ENCODE results near the gene DNAJC19.
A peak's percentile ranks its signal among the peaks of the same experiment; 100 is the strongest.
"Not testable (repeated sequence)": the region's sequence is repeated elsewhere in the genome, so short reads cannot be mapped to it uniquely, and the experiment has no call there.

The DNAJC19 gene

DNA sequence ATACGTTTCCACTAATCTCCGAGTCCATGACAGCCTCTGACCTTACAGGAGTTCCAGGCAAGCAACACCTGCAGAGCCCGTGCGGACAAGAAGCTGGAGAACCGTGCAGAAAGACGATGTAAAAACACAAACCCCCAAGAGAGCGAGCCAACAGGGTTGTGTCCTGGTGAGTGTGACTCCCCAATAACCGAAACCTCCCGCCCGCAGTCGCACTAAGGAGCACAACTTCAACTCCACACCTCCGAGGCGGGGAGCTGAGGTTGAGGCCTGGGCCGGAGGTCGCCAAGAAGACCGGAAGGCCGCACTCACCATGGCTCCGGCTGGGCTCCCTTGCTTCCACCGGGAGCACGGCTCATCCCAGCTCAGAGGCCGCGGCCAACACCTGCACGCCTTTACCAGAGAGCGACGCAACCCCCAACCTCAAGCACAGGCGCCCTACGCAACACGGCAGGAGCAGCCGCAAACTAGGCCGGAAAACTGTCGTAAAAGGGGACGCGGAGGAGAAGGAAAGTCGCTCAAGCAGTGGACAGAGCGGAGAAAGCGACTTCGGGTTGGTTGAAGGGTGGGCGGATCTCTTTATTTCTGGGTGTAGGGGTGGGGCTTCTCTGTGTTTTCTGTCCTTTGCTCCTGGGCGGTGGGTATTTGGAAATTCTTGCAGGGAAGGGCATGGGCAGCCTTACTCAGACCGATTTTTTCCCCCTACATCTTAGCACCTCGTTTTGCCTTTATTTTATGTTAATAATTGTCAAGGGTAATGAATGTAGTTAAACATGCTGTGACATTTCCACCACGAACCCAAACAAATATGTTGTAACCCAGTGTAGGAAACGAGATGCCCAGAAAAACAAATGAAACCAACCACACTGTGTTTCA is at the start of gene DNAJC19:
Gene DNAJC19 (minus strand): TSS at position 446 of the 873 bp plus-strand sequence. CDS start 134 bp downstream, at position 312.
- peak; percentile 71 to 82 for DNase-seq (ENCODE audit: low read depth in 2 of 2)

DNA sequence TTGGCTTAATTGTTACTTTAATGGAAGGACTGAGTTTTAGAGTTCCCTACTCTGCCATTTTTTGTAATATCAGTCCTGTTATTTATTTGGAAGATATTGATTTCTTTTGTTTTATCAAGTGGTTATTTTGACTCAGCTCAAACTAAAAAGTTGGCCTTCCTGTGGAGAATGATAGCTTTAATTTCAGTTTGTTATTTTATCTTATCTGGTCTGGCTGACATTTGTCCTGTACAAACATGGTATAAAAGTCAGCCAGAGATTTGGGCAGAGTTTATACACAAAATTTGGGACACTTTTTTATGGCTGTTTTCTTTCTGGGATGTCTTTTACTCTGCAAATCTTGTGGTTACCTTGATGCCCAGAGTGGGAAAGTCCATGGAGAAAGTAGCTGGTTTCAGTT is 41.4 kb upstream of the DNAJC19 start:
- no peak for DNase-seq (ENCODE audit: low read depth in 2 of 2)

DNA sequence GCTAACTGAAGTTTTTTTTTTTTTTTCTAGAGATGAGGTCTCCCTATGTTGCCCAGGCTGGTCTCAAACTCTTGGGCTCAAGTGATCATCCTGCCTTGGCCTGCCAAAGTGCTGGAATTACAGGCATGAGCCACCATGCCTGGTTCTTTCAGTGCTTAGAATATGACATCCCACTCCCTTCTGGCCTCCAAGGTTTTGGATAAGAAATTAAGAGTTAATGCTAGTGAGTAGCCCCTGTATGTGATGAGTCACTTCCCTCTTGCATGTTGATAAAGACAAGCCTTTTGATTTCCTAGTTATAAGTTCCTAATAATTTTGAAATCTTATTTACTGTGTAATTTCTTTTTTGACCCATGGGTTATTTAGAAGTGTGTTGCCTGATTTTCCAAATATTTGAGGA is 35.7 kb upstream of the DNAJC19 start:
- DNase-seq (ENCODE audit: low read depth in 2 of 2): no peak

DNA sequence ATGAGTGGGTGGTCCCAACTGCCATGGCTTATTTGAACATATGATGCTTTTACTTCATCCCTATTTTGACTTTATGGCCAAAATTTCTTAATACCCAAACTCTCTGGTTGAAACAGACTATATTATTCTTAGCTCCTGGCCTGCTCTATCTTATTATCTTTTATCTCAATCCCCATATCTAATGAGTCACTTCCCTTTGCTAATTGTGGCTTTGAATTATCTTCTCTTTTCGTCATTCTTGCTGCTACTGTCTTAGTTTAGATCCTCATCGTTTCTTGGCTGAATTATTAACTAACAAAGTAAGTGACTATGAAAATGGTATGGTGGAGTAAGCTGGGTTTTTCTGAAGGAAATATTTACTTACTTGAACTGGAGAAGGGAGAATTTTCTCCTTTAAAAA is 28.2 kb upstream of the DNAJC19 start:
- DNase-seq (ENCODE audit: low read depth in 2 of 2): no peak

DNA sequence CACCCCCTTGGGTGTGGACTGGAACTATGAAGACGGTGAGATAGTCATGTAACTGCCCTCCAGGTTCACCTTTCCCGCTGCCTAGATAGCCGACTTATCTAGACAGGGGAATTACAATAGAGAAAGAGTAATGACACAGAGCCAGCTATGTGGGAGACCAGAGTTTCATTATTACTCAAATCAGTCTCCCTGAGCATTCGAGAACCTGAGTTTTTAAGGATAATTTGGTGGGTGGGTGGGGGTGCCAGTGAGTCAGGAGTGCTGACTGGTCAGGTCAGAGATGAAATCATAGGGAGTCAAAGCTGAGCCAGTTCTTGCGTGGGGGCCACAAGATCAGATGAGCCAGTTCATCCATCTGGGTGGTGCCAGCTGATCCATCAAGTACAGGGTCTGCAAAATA is 19.7 kb upstream of the DNAJC19 start:
- DNase-seq (ENCODE audit: low read depth in 2 of 2): no peak

DNA sequence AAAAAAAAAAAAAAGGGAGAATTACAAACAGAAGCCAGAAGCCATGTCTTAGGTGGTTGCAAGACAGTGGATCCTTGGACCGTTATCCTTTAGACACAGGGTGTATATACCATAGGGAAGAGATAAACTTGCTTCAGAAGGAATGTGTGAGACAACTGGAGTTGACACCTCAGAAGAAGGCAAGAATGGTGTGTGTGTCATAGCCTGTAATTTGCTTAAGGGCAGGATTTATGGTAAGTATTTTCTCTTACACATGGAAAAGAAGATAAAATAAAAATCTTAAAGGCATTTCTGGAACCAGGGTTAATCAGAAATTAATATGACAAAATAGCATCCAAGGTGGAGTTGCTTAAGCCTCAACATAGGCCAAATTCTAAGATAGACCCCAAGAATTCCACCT is 19.3 kb upstream of the DNAJC19 start:
- no peak for DNase-seq (ENCODE audit: low read depth in 2 of 2)

DNA sequence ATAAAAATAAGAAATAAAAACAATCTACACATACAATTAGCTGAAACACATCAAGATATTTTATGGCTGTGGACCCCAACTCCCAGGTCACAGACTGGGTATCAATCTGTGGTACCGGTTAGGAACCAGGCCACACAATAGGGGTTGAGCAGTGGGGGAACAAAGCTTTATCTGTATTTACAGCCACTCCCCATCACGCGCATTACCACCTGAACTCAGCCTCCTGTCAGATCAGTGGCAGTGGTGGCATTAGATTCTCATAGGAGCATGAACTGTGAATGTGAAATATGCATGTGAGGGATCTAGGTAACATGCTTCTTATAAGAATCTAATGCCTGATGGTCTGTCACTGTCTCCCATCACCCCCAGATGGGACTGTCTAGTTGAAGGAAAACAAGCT is 17.7 kb upstream of the DNAJC19 start:
- DNase-seq (ENCODE audit: low read depth in 2 of 2): no peak

DNA sequence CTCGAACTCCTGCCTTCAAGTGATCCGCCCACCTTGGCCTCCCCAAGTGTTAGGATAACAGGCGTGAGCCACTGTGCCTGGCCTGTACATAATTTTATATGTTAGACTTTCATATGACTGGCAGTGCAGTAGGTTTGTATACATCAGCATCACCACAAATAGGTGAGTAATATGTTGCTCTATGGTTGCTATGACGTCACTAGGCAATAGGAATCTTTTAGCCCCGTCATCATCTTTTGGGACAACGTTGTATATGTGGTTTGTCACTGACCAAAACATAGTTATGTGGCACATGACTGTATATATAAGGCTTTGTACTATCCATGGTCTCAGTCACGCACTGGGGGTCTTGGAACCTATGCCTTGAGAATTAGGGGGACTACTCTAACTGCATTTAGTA is 17.0 kb upstream of the DNAJC19 start:
- no peak for DNase-seq (ENCODE audit: low read depth in 2 of 2)

DNA sequence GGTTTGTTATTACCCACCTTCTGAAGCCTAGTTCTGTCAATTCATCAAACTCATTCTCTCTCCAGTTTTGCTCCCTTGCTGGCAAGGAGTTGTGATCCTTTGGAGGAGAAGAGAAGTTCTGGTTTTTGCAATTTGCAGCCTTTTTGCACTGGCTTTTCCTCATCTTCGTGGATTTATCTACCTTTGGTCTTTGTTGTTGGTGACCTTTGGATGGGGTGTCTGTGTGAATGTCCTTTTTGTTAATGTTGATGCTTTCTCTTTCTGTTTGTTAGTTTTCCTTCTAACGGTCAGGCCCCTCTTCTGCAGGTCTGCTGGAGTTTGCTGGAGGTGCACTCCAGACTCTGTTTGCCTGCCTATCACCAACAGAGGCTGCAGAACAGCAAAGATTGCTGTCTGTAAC is 13.9 kb upstream of the DNAJC19 start:
- not testable (repeated sequence) for DNase-seq (ENCODE audit: low read depth in 2 of 2)

DNA sequence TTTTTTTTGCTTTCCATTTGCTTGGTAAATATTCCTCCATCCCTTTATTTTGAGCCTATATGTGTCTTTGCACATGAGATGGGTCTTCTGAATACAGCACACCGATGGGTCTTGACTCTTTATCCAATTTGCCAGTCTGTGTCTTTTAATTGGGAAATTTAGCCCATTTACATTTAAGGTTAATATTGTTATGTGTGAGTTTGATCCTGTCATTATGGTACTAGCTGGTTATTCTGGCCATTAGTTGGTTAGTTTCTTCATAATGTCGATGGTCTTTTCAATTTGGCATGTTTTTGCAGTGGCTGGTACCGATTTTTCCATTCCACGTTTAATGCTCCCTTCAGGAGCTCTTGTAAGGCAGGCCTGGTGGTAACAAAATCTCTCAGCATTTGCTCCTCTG is 12.8 kb upstream of the DNAJC19 start:
- not testable (repeated sequence) for DNase-seq (ENCODE audit: low read depth in 2 of 2)

DNA sequence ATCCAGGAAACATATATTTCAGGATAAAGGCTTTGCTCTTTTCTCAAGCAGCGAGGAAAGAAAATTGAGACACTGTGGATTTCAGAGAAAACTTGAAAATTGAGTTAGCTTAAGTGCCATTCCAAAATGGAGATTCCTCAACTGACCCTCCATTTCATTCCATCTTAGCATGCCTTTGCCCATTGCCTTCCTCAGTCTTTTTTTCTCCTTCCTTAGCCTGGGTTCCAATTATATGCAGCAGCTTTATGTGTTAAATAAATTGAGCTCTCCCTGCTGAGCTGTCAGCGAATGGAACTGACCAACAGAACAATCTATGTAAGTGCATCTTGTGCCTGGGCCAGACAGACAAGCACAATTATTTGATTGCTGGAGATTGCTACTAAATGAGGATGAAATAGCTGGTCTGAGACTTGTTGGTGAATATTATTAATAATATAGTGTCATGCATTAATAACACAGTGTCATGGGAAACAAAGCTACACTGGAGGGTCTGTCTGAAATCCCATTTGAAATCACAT is 6.9 kb upstream of the DNAJC19 start:
- DNase-seq (ENCODE audit: low read depth in 2 of 2): no peak

DNA sequence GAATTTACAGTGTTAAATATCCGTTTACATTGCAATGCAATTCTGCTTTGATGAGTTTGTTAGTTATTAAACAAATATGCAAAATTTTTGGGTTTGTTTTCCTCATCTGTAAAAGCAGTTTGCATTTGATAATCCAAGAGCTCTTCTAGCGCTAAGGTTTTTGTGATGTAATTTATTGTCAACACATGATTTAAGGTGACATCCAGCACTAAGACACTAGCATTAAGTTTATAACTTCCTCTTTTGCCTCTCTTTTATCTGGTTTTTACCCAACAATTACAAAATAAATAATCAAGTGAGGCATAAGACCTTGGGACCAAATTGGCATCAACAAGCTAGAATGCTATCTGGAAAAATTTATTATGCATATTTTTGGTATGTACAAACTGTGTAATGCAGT is 969 bp upstream of the DNAJC19 start:
- no peak for DNase-seq (ENCODE audit: low read depth in 2 of 2)

DNA sequence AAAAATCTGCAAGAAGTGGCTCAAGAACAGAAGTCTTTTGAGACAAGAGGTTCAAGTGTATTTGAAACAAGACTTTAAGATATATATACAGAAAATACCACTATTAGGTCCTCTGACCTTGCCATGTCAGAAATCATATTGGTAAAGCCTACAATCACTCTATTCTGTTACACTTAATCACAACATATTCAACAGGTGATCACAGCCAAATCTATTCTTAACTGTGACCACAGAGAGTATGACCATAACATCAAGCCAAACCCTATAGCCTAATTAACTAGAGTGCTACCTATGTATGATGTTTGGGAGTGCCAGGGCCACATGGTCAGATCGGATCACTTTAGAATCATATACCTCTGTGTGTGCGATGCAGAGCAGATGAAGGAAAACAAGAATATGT is 2.2 kb downstream of the DNAJC19 start:
- no peak for DNase-seq (ENCODE audit: low read depth in 2 of 2)

DNA sequence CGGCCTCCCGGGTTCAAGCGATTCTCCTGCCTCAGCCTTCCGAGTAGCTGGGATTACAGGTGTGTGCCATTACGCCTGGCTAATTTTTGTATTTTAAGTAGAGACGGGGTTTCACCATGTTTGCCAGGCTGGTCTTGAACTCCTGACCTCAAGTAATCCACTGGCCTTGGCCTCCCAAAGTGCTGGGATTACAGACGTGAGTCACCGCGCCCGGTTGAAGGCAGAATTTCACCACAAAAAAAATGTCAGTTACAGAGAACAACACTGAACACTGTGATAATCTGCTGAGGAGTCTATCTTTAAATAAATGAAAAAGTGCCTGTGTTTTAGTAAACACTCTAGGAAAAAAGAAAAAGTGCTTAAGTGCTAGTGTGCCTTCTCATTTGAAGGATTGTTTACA is 3.2 kb downstream of the DNAJC19 start:
- not testable (repeated sequence) for DNase-seq (ENCODE audit: low read depth in 2 of 2)

DNA sequence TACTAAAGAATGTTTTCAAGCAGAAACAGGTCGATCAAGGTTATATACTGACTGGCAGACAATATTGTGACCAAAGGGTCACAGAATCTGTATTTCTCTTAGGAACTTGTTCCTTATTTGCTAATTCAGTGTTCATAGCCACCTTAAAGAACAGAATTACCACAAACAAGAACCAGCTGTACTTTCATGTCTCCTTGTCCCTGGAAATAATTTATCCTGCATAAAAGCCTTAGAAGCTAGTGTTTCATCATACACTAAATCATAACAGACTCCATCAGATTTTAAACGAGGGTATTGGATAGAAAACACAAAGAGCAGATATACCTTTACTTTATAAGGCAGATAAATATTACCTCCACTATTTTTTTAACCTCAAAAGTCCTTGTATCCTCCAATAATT is 6.4 kb downstream of the DNAJC19 start:
- DNase-seq (ENCODE audit: low read depth in 2 of 2): no peak

DNA sequence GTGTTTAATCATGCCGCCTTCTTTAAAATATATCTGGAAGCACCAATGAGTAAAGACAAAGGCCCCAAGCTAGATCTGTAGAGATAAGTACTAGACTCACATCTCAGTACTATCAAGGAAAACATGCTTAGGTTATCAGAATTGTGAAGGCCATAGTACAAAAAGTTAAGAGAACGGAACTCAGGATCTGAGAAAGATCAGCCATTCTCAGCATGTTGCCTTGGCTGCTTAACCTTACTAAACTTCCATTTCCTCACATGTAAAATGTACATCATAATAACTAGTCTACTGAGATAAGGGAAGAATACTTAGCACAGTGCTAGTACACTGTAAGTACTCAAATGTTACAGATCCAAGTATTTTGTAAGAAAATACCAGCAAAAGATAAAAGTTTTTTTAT is 7.6 kb downstream of the DNAJC19 start:
- DNase-seq (ENCODE audit: low read depth in 2 of 2): no peak

DNA sequence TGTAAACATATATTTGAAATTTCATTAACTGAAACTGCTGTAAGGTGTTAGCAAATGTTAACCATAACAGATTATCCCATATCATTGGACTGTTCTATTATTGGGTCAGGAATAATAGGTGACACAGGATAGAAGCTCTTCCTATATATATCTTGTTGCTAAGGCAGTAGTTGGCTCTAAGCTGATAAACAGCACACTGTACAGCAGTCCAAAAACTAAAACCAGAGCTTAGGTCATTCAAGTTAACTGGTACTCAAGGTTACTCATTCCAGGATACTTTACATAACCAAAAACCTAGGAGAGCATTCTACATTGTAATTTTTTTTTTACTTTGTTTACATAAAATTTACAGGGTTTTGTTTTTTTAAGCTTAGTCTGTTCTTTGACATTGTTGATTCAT is 8.9 kb downstream of the DNAJC19 start:
- no peak for DNase-seq (ENCODE audit: low read depth in 2 of 2)

DNA sequence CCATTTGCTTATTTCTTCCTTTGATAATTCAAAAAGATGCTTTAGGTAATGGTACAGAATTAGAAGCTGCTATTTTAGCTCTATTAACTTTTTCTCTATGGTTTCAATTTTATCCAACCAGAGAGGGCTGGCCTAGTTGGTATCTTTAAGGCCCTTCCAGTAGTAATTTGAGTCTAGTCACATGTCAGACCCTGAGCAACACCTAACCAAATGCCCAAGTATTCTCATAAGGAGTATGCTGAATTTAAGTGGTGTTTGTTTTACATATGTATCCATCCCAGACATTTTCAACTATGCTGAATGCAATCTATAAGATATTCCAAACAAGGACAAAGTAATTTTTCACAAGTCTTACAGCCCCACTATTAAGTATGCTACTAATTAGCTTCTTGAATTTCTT is 9.6 kb downstream of the DNAJC19 start:
- no peak for DNase-seq (ENCODE audit: low read depth in 2 of 2)

DNA sequence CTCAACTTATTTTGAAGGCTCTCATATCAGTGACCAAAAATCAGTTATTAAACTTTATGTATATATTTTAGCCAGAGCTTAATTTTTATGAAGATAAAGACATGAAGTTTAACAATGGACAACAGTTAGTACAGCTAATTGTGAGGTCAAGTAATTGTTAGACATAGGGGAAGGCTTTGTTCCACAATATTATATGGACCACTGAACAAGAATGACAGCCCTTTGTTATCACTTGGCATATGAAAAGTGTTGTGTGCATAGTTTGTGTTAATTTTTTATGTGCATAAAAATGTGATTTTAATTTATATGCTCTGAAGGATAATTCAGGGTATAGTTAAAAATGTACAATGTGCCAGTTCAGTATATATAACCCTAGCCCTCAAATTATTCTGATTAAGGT is 12.0 kb downstream of the DNAJC19 start:
- DNase-seq (ENCODE audit: low read depth in 2 of 2): no peak

DNA sequence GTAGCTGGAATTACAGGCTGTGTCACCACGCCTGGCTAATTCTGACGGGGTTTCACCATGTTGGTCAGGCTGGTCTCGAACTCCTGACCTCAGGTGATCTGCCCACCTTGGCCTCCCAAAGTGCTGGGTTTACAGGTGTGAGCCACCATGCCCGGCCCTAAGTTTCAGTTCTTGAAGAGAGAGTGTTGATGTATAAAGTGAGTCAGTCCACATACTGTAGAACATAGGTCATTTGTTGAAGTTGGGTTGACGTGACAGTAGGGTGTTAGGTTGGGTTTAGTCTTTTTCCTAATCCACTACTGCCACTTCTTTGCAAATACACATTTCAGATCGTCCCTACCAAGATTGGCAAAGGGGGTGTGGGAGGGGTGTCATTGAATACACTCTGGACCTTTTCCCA is 15.2 kb downstream of the DNAJC19 start:
- DNase-seq (ENCODE audit: low read depth in 2 of 2): no peak

DNA sequence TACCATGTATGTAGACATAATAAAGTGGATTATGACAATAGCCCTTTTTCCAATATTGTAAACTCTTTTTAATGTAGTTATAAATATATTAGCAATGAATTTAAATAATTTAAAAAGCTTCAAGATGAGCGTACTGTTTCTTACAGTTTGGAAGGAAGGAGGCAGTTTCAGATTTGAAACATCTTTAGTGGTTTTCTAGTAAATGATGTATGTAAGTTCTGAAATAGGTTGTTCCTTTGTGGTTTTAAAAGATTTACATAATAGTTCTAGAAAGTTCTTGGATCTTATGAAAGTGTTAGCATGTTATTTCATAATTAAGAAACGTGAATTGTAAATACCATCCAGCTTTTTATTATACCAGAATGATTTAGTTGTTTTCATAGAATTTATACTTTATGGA is 16.0 kb downstream of the DNAJC19 start:
- no peak for DNase-seq (ENCODE audit: low read depth in 2 of 2)

DNA sequence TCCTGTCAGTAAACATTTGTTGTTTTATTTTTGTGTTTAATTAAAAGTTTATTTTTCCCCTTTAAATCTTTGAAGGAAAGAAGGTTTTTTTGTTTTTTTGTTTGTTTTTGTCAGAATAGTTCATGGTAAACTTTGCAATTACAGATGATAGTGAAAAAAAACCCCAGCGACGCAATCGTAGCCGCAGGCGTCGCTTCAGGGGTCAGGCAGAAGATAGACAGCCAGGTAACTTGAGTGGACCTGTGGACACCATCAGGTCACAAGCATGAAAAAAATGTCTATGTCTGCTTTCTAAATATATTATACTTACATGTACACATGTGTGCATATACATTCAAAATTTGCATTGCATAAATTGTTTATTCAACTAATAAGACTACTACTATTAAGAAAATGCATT is 18.6 kb downstream of the DNAJC19 start:
- DNase-seq (ENCODE audit: low read depth in 2 of 2): no peak

DNA sequence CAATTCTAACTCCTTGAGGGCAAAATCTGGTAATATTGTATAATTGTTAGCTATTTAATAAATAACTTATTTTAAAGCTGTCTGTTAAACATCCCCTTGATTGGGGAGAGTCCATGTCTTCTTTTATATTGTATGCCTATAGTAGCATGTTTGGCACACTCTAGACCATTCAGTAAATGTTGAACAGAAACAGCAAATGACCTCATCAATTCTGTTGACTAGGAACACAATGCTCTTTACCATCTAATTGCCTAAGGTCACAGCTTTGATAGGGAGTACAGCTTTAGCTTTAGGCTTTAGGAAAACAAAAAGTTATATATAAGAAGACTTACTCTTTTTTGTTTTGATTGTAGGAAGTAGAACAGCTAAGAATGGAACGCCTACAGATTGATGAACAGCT is 27.0 kb downstream of the DNAJC19 start:
- DNase-seq (ENCODE audit: low read depth in 2 of 2): no peak

DNA sequence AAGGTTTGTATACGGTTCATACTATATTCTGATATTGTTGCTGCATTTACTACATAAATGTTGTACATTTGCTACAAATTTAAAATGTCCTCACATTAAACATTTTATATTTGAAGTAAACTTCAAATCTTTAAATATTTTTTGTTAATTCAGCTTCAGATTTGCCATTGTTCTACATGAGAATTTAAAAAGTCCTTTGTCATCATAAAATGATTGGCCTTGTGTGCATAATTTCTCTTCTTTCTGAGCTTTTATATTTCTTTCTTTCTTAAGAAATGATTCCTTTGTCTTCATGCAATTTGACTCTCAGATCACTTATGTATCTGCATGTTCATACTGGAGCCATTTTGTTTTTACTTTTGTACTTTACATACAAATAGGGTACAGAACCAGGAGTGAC is 28.0 kb downstream of the DNAJC19 start:
- DNase-seq (ENCODE audit: low read depth in 2 of 2): no peak

All from stimulated activated CD4-positive, alpha-beta T cell treated with anti-CD3 and anti-CD28 coated beads, Interleukin-1b, Interleukin-23, amount 100 ng/mL, for 4 hours (primary cell).